ENCODE measurements around the gene RAP1A.

- TF ChIP-seq CTCF (optimal IDR thresholded peaks at IDR 0.05 in 1 of 3, IDR thresholded peaks at IDR 0.05 in 1 of 3, conservative IDR thresholded peaks at IDR 0.05 in 1 of 3; ENCODE audit: extremely low read depth in 1 of 3, insufficient read depth in 2 of 3, low read length in 3 of 3) (no peak), EZH2 (IDR thresholded peaks at IDR 0.05; ENCODE audit: low read length) (no peak)
Observed at GRCh38 chr1:111582644-111583618, 36.7 kb upstream of the RAP1A start.
